ENCODE data around the gene CPNE6.

DNA sequence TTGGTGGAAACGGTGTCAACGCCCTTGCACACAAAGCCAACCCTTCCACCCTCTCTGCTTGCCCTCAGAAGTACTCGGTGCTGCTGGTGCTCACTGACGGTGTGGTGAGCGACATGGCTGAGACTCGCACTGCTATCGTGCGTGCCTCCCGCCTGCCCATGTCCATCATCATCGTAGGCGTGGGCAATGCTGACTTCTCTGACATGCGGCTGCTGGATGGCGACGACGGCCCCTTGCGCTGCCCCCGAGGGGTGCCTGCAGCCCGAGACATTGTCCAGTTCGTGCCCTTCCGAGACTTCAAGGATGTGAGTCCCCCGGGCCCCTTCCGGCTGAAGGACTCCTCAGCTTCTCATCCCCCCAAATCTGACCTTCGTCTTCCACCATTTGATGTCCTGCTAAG lies 5.7 kb downstream of the CPNE6 start:
- TF ChIP-seq, protein P1, sequence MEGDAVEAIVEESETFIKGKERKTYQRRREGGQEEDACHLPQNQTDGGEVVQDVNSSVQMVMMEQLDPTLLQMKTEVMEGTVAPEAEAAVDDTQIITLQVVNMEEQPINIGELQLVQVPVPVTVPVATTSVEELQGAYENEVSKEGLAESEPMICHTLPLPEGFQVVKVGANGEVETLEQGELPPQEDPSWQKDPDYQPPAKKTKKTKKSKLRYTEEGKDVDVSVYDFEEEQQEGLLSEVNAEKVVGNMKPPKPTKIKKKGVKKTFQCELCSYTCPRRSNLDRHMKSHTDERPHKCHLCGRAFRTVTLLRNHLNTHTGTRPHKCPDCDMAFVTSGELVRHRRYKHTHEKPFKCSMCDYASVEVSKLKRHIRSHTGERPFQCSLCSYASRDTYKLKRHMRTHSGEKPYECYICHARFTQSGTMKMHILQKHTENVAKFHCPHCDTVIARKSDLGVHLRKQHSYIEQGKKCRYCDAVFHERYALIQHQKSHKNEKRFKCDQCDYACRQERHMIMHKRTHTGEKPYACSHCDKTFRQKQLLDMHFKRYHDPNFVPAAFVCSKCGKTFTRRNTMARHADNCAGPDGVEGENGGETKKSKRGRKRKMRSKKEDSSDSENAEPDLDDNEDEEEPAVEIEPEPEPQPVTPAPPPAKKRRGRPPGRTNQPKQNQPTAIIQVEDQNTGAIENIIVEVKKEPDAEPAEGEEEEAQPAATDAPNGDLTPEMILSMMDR (IDR thresholded peaks at IDR 0.05), result no peak
- TF ChIP-seq POLR2A (IDR thresholded peaks at IDR 0.05), result no peak
